SJSA1 (cell line): ENCODE measurements around the gene PAX5. TPM values are rescaled to one million over a fixed set of nuclear protein-coding genes. Genes with fewer than 3 reads are reported as not detected.
A peak's percentile ranks its signal among the peaks of the same experiment; 100 is the strongest.

Experiments used
- DNase-seq, 2 experiments: peaks; one replicate each; pipeline ENCODE4 v3.0.0-alpha.2; 2015 to 2020; ENCODE audit warnings: low spot score in 2 of 2, low read depth in 1 of 2
- H3K27ac ChIP-seq: fragments of 250-450 bp; sonication (Bioruptor Pico); 2 replicates; pipeline ENCODE4 v1.5.1; 2020; ENCODE audit warnings: mild to moderate bottlenecking, moderate library complexity
- H3K27me3 ChIP-seq: fragments of 250-450 bp; sonication (Bioruptor Pico); replicated peaks from 2 replicates; pipeline ENCODE4 v1.5.1; 2020; ENCODE audit warnings: mild to moderate bottlenecking, moderate library complexity
- H3K36me3 ChIP-seq: fragments of 250-450 bp; sonication (Bioruptor Pico); 2 replicates; pipeline ENCODE4 v1.5.1; 2020; ENCODE audit warnings: mild to moderate bottlenecking
- H3K4me1 ChIP-seq: fragments of 250-450 bp; sonication (Bioruptor Pico); replicated peaks from 2 replicates; pipeline ENCODE4 v1.6.1; 2021; ENCODE audit warnings: mild to moderate bottlenecking
- H3K4me3 ChIP-seq: fragments of 250-450 bp; sonication (Bioruptor Pico); 2 replicates; pipeline ENCODE4 v1.5.1; 2020; ENCODE audit warnings: mild to moderate bottlenecking
- H3K9me3 ChIP-seq: fragments of 250-450 bp; sonication (Bioruptor Pico); replicated peaks from 2 replicates; pipeline ENCODE4 v1.5.1; 2020; ENCODE audit warnings: mild to moderate bottlenecking
- total RNA-seq: library from RNA; depleted of rRNA; stranded (reverse); fragments of >200 nt; shearing (Covaris generic); gene quantifications from 2 replicates; pipeline ENCODE4 v1.2.3, GENCODE V29; 2014

PAX5 gene
- total RNA-seq, 1 experiment from 2014 or later: not detected

DNA sequence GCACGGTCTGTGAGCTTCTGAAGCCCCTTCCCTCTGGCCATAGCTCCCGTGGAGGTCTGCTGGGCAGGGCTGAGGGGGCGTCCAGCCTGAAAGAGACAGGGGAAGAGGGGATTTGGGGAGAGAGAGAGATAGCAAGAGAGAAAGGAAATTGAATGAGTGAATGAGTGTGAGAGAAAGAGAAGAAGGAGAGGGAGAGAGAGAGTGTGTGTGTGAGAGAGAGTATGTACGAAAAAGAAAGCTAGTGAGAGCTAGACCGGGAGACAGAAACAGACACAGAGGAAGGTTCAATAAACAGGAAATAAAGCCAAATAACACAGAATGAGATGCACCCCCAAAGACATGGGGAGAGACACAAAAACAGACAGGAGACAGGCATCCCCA, 37.4 kb downstream of the PAX5 start:
- H3K36me3 ChIP-seq: no peaks in the 10 kb centered on the region
- no peaks in the 10 kb centered on the region for H3K4me1 ChIP-seq
- no peak overlapping the region for H3K4me3 ChIP-seq
- H3K9me3 ChIP-seq: no peaks in the 10 kb centered on the region; the same call in 1 of the 2 replicates
- no peak for DNase-seq
- no peak overlapping the region for H3K27ac ChIP-seq
- peaks cover 26% of the 10 kb centered on the region for H3K27me3 ChIP-seq

DNA sequence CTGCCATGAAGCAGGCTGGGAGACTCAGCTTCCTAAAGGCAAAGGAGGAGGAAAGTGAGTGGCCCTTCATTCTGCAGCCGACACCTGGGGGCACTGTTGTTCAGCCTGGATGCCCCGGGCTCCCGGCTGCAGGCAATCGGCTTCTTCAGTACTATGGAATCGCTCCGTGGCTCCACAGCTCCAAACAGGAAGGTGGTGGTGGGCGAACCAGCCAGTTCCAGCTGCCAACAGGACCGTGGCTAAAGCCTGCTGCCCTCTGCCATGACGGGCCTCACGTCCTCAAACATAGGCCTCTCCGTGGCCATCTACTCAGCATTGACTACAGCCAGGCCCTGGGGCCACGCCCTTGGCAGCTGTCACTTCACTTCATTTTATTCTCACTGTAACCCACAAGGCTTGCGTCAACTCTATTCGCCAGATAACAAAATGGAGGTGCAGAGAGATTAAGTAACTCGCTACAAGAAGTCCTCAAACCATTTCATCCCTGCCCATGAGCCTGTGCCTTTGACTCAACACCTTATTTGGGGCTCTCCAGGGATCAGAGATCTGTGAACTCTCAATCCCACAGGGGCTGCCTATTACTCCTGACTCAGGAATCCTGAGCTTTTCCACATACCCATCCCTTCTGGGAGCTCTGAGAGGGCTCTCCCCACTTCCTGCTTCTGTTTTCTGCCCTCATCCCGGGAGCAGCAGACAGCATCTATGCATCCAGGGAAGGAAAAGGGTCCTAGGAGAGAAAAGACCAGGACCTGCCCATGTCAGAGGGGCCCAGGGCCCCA, 38.0 kb downstream of the PAX5 start:
- Histone ChIP-seq H3K27ac (no peak overlapping the region), H3K9me3 (peaks cover 4% of the 10 kb centered on the region; the same call in 1 of the 2 replicates), H3K4me3 (no peak overlapping the region), H3K27me3 (peaks cover 20% of the 10 kb centered on the region), H3K4me1 (no peaks in the 10 kb centered on the region), H3K36me3 (no peaks in the 10 kb centered on the region)
- DNase-seq: peak in 1 of 2 experiments; percentile 10

DNA sequence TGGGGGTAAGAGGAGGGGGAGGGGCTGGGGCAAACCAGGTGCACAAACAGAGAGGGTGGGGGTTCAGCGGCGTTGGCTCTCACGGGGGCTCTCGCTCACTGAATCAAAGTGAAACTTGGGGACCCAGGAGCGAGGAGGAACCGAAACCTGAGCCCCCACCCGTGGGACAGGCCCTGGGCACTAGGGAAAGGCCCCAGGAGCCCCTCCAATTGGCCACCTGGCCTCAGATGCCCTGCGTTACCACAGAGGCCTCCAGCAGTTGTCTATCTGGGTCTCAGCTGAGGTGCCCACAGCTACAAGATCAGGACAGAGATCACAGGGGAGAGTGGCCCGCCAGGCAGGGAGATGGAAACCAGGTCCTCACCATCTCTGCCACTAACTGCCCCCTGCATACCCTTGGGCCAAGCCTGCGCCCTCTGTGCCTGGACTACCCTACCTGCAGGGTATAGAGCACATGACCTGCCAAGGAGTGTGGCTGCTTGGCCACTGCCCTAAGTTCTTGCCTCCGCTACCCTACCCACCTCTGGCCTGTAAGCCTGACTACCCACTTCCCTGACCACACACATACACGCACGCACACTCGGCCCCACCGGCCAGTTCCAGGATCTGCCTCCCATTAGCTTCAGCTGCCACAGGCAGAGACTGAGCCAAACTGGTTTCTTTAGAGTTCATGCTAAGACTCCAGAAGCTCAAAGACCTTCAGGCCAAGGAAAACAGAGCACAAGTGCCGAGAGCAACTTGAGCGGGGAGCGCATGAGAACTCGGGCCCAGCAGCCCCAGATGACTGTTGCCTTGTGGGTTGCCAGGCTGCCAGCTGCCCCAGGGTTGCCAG, 39.9 kb downstream of the PAX5 start:
- H3K4me1 ChIP-seq: no peaks in the 10 kb centered on the region
- H3K9me3 ChIP-seq: peaks cover 5% of the 10 kb centered on the region; the same call in 1 of the 2 replicates
- H3K27ac ChIP-seq: no peak overlapping the region
- H3K36me3 ChIP-seq: no peaks in the 10 kb centered on the region
- H3K4me3 ChIP-seq: no peak overlapping the region
- H3K27me3 ChIP-seq: peaks cover 11% of the 10 kb centered on the region; the same call in 1 of the 2 replicates
- DNase-seq: no peak

GRCh38 chr9:36992501-36993316, 41.4 kb downstream of the PAX5 start:
- H3K27me3 ChIP-seq: 0 out of 2 replicates have a peak, but pooled peaks cover 6% of the 10 kb centered on the region
- no peaks in the 10 kb centered on the region for H3K4me1 ChIP-seq
- no peak for DNase-seq
- H3K27ac ChIP-seq: no peak overlapping the region
- H3K36me3 ChIP-seq: no peaks in the 10 kb centered on the region
- H3K4me3 ChIP-seq: no peak overlapping the region
- H3K9me3 ChIP-seq: peaks cover 5% of the 10 kb centered on the region; the same call in 1 of the 2 replicates

DNA sequence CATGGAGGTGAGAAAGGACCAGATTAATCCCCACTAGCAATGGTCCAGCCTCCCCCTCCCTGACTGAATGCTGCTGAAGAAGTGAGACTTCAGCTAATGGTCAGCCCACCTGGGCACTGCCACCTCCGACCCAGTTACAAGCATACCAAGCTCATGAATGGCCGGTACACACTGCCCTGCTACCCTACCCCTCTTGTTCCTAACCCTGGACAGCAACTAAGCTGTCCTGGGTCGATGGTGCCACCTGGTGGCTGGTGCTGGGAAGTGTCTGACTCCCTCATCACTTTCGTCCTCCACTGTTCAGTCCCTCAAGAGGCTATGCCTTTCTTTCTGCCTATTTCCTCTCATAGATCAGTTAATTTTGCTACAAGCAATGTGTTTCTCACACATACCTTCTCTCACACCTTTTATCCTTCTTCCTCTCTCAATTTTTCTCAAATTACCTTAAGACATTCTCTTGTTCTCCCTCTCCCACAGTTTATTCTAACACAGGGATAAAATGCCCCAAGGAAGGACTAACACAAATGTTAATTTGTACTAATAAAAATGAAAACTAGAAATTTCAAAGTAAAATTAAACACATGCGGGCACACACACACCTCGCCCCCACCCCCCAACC, 42.4 kb downstream of the PAX5 start:
- Histone ChIP-seq H3K27me3 (peaks cover 15% of the 10 kb centered on the region), H3K4me1 (no peaks in the 10 kb centered on the region), H3K4me3 (no peak overlapping the region), H3K36me3 (no peaks in the 10 kb centered on the region), H3K27ac (no peak overlapping the region), H3K9me3 (peaks cover 5% of the 10 kb centered on the region; the same call in 1 of the 2 replicates)
- no peak for DNase-seq

GRCh38 chr9:36988848-36989247, 45.2 kb downstream of the PAX5 start:
- DNase-seq: no peak
- Histone ChIP-seq H3K9me3 (peaks cover 5% of the 10 kb centered on the region; the same call in 1 of the 2 replicates), H3K4me1 (no peaks in the 10 kb centered on the region), H3K4me3 (no peak overlapping the region), H3K36me3 (no peaks in the 10 kb centered on the region), H3K27me3 (peaks cover 39% of the 10 kb centered on the region), H3K27ac (no peak overlapping the region)

GRCh38 chr9:36987891-36988290, 46.2 kb downstream of the PAX5 start:
- Histone ChIP-seq H3K4me1 (no peaks in the 10 kb centered on the region), H3K4me3 (no peak overlapping the region), H3K27ac (no peak overlapping the region), H3K27me3 (peaks cover 48% of the 10 kb centered on the region), H3K36me3 (no peaks in the 10 kb centered on the region), H3K9me3 (peaks cover 5% of the 10 kb centered on the region; the same call in 1 of the 2 replicates)
- DNase-seq: no peak

- Histone ChIP-seq H3K4me3 (no peak overlapping the region), H3K27ac (no peak overlapping the region), H3K4me1 (no peaks in the 10 kb centered on the region), H3K9me3 (peaks cover 5% of the 10 kb centered on the region; the same call in 1 of the 2 replicates), H3K27me3 (peaks cover 53% of the 10 kb centered on the region), H3K36me3 (no peaks in the 10 kb centered on the region)
- no peak for DNase-seq
Measured at GRCh38 chr9:36987409-36987808, 46.7 kb downstream of the PAX5 start.

DNA sequence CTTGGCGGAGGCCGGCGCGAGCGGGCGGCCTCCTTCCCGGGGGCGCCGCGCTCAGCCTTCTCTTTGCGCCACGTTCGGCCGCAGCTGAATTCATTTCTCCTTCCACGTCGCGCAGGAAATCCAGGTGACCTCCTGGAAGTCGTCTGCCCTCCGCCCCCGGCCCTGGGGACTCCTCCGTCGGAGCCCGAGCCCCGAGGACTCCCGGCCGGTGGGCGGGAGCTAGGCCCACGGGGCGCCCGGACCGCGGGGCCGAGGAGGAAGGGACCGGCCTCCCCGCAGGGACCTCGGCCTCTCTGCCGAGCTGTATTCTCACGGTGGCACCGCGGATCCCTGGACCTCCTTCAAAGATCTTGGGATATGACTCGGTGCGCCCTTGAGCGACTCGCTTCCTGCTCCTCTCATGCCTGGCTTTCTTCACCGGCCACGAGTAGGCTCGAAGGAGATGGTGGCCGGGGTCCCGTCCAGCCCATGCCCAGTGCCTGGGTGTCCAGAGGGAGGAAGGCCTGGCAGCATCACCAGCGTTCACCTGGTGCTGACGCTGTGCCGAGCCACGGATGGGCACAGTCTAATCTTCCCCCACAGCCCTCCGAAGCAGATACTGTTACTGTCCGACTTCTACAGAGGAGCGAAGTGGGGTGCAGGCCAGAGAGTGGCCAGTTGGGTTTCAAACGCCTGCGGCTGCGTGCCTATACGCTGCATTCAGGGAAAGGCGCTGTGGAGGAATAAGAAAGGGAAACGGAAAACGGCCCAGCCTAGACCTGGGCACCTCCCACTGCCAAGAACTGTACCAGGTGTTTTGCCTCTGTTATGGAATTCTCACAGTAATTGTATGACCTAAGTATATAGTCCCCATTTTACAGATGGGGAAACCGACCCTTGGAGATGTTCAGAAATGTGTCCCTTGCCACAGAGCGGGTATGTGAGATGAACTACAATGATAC, 47.3 kb downstream of the PAX5 start:
- peaks cover 56% of the 10 kb centered on the region for H3K27me3 ChIP-seq
- H3K36me3 ChIP-seq: no peaks in the 10 kb centered on the region
- H3K4me1 ChIP-seq: no peaks in the 10 kb centered on the region
- no peak overlapping the region for H3K27ac ChIP-seq
- no peak overlapping the region for H3K4me3 ChIP-seq
- peaks cover 5% of the 10 kb centered on the region; the same call in 1 of the 2 replicates for H3K9me3 ChIP-seq
- no peak for DNase-seq

DNA sequence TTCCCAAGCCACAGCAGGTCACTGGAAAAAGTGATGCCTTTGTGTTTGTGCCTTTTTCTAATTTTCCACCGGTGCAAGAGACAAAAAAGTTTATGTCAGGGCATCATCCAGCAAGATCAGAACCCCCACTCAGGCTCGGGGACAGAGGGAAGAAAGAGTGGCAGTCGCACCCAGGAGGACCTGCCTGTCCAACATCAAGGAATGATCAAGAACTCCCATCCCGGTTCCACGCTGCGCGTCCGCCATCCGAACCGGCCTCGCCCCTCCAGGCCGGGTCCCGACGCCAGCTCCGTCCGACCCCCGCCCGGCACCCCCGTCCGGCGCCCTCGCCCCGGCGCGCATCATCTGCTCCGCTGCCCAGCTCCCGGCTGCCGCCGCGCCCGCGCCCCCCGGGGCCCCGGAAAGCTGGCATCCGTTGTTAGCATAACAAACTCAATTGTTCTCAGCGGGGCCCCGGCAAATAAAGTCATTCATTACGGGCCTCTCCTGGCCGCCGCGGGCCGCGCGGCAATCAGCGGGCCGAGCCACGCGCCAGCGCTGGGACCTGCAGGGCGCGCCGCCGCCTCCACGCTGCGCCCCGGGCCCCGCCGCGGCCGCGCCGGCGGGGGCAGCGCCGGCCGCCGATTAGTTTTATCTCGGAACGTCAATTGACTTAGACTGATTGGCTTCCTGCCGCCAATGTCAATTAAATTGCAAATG, 48.1 kb downstream of the PAX5 start:
- no peak for DNase-seq
- H3K9me3 ChIP-seq: no peaks in the 10 kb centered on the region
- H3K4me1 ChIP-seq: no peaks in the 10 kb centered on the region
- H3K27me3 ChIP-seq: peaks cover 61% of the 10 kb centered on the region
- H3K36me3 ChIP-seq: no peaks in the 10 kb centered on the region
- H3K27ac ChIP-seq: no peak overlapping the region
- no peak overlapping the region for H3K4me3 ChIP-seq

DNA sequence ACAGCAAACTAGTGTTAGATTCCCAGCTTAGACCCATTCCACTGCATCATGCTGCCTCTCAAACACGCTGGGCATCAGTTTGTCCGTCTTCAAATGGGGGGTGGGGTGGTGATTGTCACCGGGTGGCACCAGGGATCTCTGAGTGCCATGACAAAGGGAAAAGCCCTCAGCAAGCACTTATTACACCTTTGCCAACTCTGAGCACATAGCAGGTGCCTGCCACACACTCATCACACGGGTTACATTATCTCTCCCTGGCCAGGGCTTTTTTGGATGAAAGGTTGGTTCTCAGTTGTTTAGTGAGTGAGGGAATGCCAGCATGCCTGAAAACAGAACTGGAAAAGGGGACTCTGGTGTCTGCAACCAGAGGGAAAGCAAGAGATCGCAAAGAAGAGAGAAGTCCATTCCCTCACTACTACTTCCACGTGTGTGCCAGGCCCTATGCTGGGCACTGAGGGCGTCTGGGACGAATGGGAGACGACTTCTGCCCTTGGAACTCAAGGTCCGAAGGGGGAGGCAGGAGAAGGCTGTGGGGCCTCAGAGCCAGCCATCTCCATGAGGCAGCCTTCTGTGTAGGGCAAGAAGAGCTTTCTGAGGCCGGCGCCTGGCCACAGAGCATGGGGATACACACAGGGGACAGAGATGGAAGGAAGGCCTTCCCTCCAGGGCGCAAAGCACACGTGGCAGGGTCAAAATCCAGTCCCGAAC, 48.9 kb downstream of the PAX5 start:
- H3K27ac ChIP-seq: no peak overlapping the region
- H3K36me3 ChIP-seq: no peaks in the 10 kb centered on the region
- no peak overlapping the region for H3K4me3 ChIP-seq
- peaks cover 68% of the 10 kb centered on the region for H3K27me3 ChIP-seq
- no peaks in the 10 kb centered on the region for H3K4me1 ChIP-seq
- H3K9me3 ChIP-seq: no peaks in the 10 kb centered on the region
- DNase-seq: no peak
